ENCODE measurements around the gene TMCC3.

GRCh38 chr12:94618995-94619695 is 31.2 kb downstream of the TMCC3 start:
- TF ChIP-seq CTCF (IDR thresholded peaks at IDR 0.05) (no peak), POLR2A (IDR thresholded peaks at IDR 0.05) (no peak), POLR2AphosphoS5 (IDR thresholded peaks at IDR 0.05; ENCODE audit: insufficient read depth in 1 of 2, low read depth in 1 of 2) (peak in 1 of 2 donors; percentile 56)

All from vagina (tissue), 2 donors.